ENCODE measurements around the gene KY.

DNA sequence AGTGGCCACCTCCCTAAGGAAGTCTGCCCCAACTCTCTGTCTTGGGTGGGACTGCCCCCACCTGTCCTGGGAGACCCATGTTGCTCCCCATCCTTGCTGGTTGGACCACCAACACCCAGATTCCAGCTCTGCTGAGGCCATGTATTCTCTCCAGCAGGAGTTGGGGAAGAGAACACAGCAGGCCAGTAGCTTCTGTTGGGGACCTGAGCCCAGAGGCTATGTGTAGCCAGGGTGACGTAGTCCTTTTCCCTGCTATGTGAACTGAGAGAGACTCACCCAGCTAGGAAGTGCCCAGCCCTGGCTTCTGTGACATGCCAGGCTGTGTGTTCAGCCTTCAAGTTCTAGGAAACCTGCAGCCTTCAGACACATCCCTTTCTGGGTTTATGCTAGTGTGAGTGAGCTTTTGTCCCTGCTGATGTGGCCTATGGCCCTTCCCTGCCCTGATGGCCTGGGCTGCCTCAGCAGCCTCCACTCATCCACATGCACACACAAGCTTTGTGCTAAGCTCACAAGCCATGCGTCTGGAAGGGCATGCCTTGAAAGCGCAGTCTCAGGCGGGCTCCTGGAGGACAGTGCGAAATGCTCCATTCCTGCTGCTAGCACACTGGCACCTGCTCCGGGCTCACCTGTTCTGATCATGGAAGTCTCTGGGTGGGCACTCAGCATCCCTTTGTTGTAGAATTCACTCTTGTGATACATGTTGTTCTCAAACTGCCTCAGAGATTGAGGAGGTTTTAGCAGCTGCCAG is 42.6 kb downstream of the KY start:
- TF ChIP-seq, protein P1, sequence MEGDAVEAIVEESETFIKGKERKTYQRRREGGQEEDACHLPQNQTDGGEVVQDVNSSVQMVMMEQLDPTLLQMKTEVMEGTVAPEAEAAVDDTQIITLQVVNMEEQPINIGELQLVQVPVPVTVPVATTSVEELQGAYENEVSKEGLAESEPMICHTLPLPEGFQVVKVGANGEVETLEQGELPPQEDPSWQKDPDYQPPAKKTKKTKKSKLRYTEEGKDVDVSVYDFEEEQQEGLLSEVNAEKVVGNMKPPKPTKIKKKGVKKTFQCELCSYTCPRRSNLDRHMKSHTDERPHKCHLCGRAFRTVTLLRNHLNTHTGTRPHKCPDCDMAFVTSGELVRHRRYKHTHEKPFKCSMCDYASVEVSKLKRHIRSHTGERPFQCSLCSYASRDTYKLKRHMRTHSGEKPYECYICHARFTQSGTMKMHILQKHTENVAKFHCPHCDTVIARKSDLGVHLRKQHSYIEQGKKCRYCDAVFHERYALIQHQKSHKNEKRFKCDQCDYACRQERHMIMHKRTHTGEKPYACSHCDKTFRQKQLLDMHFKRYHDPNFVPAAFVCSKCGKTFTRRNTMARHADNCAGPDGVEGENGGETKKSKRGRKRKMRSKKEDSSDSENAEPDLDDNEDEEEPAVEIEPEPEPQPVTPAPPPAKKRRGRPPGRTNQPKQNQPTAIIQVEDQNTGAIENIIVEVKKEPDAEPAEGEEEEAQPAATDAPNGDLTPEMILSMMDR (IDR thresholded peaks at IDR 0.05; ENCODE audit: low read length) = no peak
- TF ChIP-seq EZH2phosphoT487 (IDR thresholded peaks at IDR 0.05; ENCODE audit: low read length) = no peak
